Gastroesophageal sphincter (tissue), 4 donors: ENCODE results near the gene MLH3. TPM values are rescaled to one million over a fixed set of nuclear protein-coding genes. Genes with fewer than 3 reads are reported as not detected.
A peak's percentile ranks its signal among the peaks of the same experiment; 100 is the strongest.

Experiments used
- ATAC-seq: fragments of 150-250 bp; one replicate; pipeline ENCODE4 v1.9.1; 2016; ENCODE audit warnings: mild to moderate bottlenecking, moderate library complexity
- H3K27ac ChIP-seq, 4 donors: fragments of 200-600 bp; sonication (generic) in 3 of 4; 1 replicate in 3 of 4; 2 replicates in 1 of 4; pipeline ENCODE4 v1.5.1; 2016 to 2019
- H3K27me3 ChIP-seq: fragments of 200-600 bp; sonication (generic); one replicate; pipeline ENCODE4 v1.5.1; 2019
- H3K36me3 ChIP-seq, 2 donors: fragments of 200-600 bp; sonication (generic); one replicate each; pipeline ENCODE4 v1.5.1; 2019; ENCODE audit warnings: control low read depth in 1 of 2
- H3K4me1 ChIP-seq, 3 donors: fragments of 200-600 bp; sonication (generic); 1 replicate in 2 of 3; 2 replicates in 1 of 3; pipeline ENCODE4 v1.5.1; 2016 to 2019; ENCODE audit warnings: control low read depth in 2 of 3
- H3K4me3 ChIP-seq, 2 donors: fragments of 200-600 bp; sonication (generic); one replicate each; pipeline ENCODE4 v1.5.1; 2019; ENCODE audit warnings: mild to moderate bottlenecking in 1 of 2, moderate library complexity in 1 of 2
- H3K9me3 ChIP-seq, 3 donors: fragments of 200-600 bp; sonication (generic); one replicate each; pipeline ENCODE4 v1.5.1; 2017 to 2019; ENCODE audit warnings: control low read depth in 2 of 3
- CTCF ChIP-seq, 4 experiments: fragments of 200-600 bp in 2 of 4; fragments of 450-650 bp in 2 of 4; sonication (generic) in 1 of 4; IDR thresholded peaks; one replicate each; pipeline ENCODE4 v1.5.1; 2017 to 2019; ENCODE audit warnings: antibody characterized with exemption in 4 of 4, mild to moderate bottlenecking in 2 of 4, moderate library complexity in 2 of 4
- EP300 ChIP-seq: sonication (generic); formaldehyde crosslinking; IDR thresholded peaks from one replicate; pipeline ENCODE4 v1.6.1; 2017; ENCODE audit warnings: antibody characterized with exemption, mild to moderate bottlenecking
- POLR2A ChIP-seq, 2 donors: fragments of 450-650 bp; IDR thresholded peaks; one replicate each; pipeline ENCODE4 v1.6.1; 2017; ENCODE audit warnings: antibody characterized with exemption in 2 of 2, mild to moderate bottlenecking in 2 of 2, moderate library complexity in 1 of 2
- POLR2AphosphoS5 ChIP-seq: sonication (generic); formaldehyde crosslinking; IDR thresholded peaks from one replicate; pipeline ENCODE4 v1.6.1; 2017; ENCODE audit warnings: antibody characterized with exemption
- WGBS, 2 donors: methylation state at CpG; one replicate each; pipeline ENCODE4 v1.1.5; 2018; ENCODE audit warnings: low coverage in 1 of 2; 5-methylcytosine and 5-hydroxymethylcytosine counted together
- total RNA-seq, 4 donors: library from RNA; depleted of rRNA; stranded (reverse); fragments of >200 nt; gene quantifications; one replicate each; pipeline ENCODE4 v1.1.0, GENCODE V29; 2016

MLH3 gene
- total RNA-seq, 4 donors from 2014 or later: 29.0 to 76.1 (median 32.2) TPM

- TF ChIP-seq EP300 (no peak), POLR2AphosphoS5 (peak; percentile 55)
- no peaks in the 10 kb centered on the region for H3K9me3 ChIP-seq
- no peaks in the 10 kb centered on the region for H3K27me3 ChIP-seq
- 63 to 90% methylated on average over 3 of the region's 3 CpGs for WGBS, 2 donors
- no peak overlapping the region for H3K4me3 ChIP-seq
- peak; percentile 87 for ATAC-seq
- no peaks in the 10 kb centered on the region for H3K36me3 ChIP-seq
- H3K27ac ChIP-seq: peak overlapping the region; percentile 40 to 92 (median 84)
- H3K4me1 ChIP-seq: peaks cover 3 to 58% (median 13%) of the 10 kb centered on the region in 3 donors
Measured at GRCh38 chr14:75049731-75050201, 1.5 kb downstream of the MLH3 start.

DNA sequence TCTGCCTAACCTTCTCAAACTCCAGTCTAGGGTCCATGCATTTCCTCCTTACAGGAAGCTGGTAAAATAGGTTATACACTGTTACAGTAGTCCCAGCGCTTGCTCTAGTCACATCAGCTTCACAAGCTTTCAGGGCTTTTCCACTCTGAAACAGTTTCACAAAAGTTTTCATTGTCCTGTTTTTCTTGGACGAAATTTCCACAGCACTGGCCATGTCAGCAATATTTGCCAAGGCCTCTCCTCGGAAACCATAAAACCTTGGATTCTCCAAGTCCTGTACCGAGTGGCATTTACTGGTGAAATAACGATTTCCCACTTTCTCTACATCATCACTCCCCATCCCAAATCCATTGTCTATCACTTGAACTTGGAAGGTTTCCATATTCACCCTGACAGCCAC is 2.1 kb downstream of the MLH3 start:
- Histone ChIP-seq H3K27me3 (no peaks in the 10 kb centered on the region), H3K27ac (peak overlapping the region; percentile 40 to 92 (median 72)), H3K4me1 (peaks cover 3 to 64% (median 13%) of the 10 kb centered on the region in 3 donors), H3K36me3 (no peaks in the 10 kb centered on the region), H3K4me3 (no peak overlapping the region), H3K9me3 (no peaks in the 10 kb centered on the region)
- WGBS, 2 donors: 64 to 67% methylated on average over 5 of the region's 5 CpGs
- no peak for ATAC-seq
- TF ChIP-seq POLR2A (IDR thresholded peaks at IDR 0.05): no peak
- TF ChIP-seq POLR2AphosphoS5: no peak
- no peak for TF ChIP-seq CTCF (IDR thresholded peaks at IDR 0.05)
- no peak for TF ChIP-seq EP300

- no peak for TF ChIP-seq CTCF (IDR thresholded peaks at IDR 0.05)
- TF ChIP-seq EP300: no peak
- no peak for TF ChIP-seq POLR2AphosphoS5
- TF ChIP-seq POLR2A (IDR thresholded peaks at IDR 0.05): no peak
- Histone ChIP-seq H3K4me3 (no peak overlapping the region), H3K9me3 (no peaks in the 10 kb centered on the region), H3K36me3 (no peaks in the 10 kb centered on the region), H3K4me1 (peaks cover 3 to 67% (median 13%) of the 10 kb centered on the region in 3 donors), H3K27ac (peak overlapping the region in 2 of 4 donors; percentile 70 to 92), H3K27me3 (no peaks in the 10 kb centered on the region)
- ATAC-seq: no peak
- WGBS, 2 donors: 60 to 84% methylated on average over 2 of the region's 2 CpGs
Measured at GRCh38 chr14:75048101-75048500, 3.2 kb downstream of the MLH3 start.

- Histone ChIP-seq H3K27me3 (no peaks in the 10 kb centered on the region), H3K36me3 (no peaks in the 10 kb centered on the region), H3K4me1 (peaks cover 3 to 67% (median 13%) of the 10 kb centered on the region in 3 donors), H3K4me3 (no peak overlapping the region), H3K27ac (peak overlapping the region in 1 of 4 donors; percentile 70), H3K9me3 (no peaks in the 10 kb centered on the region)
- ATAC-seq: no peak
- TF ChIP-seq CTCF (IDR thresholded peaks at IDR 0.05) (no peak), EP300 (no peak), POLR2AphosphoS5 (no peak), POLR2A (IDR thresholded peaks at IDR 0.05) (no peak)
- WGBS, 2 donors: 89 to 94% methylated on average over 3 to 4 of the region's 4 CpGs
Measured at GRCh38 chr14:75047506-75047905, 3.8 kb downstream of the MLH3 start.

DNA sequence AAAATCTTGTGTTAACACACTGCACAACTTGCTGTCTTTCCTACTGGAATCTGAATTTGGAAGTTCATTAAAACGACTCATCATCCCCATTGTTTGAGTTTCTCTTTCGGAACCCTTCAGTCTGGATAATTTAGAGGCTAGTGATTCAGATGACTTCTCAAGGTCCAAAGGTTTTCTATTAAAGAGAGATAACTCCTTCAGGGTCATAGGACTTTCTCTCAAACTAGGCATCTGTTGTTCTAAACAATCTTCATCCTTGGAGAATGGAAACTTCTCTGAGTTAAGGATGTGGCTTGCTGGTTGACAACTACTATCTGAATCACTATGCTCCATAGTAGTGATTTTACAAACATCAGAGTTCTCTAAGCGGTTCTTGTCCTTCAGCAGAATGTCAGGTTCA is 4.4 kb downstream of the MLH3 start:
- H3K9me3 ChIP-seq: no peaks in the 10 kb centered on the region
- H3K27me3 ChIP-seq: no peaks in the 10 kb centered on the region
- WGBS, 2 donors: 84 to 95% methylated on average over 3 of the region's 3 CpGs
- H3K4me1 ChIP-seq: peaks cover 3 to 66% (median 16%) of the 10 kb centered on the region in 3 donors
- no peak for ATAC-seq
- no peak for TF ChIP-seq EP300
- TF ChIP-seq POLR2AphosphoS5: no peak
- no peak for TF ChIP-seq POLR2A (IDR thresholded peaks at IDR 0.05)
- TF ChIP-seq CTCF (IDR thresholded peaks at IDR 0.05): no peak
- H3K27ac ChIP-seq: no peak overlapping the region
- H3K4me3 ChIP-seq: no peak overlapping the region
- peaks cover 0 to 5% of the 10 kb centered on the region in 2 donors for H3K36me3 ChIP-seq
